ENCODE results near the gene KCNK15. TPM values are rescaled to one million over a fixed set of nuclear protein-coding genes. Genes with fewer than 3 reads are reported as not detected.

KCNK15 gene
- total RNA-seq, 2 donors from 2014 or later = 0.21 to 0.27 TPM

DNA sequence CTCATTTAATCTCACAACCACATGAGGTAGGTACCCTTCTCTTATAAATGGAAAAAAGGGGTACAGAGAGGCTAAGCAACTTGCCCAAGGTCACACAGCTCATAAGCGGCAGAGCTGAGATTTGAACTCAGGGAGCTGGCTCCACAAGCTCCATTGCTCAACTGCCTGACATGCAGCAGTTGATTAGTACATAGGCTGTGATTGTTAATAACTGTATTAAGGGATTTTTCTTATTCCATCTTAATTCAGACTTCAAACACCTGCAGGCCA lies 23.9 kb upstream of the KCNK15 start:
- TF ChIP-seq, protein P1, sequence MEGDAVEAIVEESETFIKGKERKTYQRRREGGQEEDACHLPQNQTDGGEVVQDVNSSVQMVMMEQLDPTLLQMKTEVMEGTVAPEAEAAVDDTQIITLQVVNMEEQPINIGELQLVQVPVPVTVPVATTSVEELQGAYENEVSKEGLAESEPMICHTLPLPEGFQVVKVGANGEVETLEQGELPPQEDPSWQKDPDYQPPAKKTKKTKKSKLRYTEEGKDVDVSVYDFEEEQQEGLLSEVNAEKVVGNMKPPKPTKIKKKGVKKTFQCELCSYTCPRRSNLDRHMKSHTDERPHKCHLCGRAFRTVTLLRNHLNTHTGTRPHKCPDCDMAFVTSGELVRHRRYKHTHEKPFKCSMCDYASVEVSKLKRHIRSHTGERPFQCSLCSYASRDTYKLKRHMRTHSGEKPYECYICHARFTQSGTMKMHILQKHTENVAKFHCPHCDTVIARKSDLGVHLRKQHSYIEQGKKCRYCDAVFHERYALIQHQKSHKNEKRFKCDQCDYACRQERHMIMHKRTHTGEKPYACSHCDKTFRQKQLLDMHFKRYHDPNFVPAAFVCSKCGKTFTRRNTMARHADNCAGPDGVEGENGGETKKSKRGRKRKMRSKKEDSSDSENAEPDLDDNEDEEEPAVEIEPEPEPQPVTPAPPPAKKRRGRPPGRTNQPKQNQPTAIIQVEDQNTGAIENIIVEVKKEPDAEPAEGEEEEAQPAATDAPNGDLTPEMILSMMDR (IDR thresholded peaks at IDR 0.05) = no peak
- Histone ChIP-seq H3K27me3 (no peaks in the 10 kb centered on the region), H3K4me3 (no peak overlapping the region), H3K36me3 (no peaks in the 10 kb centered on the region), H3K27ac (no peak overlapping the region), H3K4me1 (no peaks in the 10 kb centered on the region), H3K9me3 (no peaks in the 10 kb centered on the region), H3K9ac (ENCODE audit: low read depth in 2 of 2, low read length in 2 of 2) (no peak overlapping the region)
- no peak for DNase-seq
- intact Hi-C loops (cut with DNase I) = no loop called here

DNA sequence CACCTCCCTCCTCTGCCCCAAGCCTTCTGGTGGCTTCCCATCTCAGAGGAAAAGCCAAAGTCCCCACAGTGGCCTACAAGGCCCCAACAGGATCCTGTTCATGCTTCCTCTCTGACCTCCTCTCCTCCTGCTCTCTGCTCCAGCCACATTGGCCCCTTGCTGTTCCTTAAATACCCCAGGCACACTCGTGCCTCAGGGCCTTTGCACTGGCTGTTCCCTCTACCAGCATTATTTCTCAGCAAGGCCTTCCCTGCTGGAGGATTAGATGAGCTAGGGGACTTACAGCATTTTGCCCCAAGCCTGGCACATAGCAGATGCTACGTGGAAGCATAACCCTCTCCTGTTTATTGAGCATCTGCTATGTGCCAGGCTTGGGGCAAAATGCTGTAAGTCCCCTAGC lies 22.7 kb upstream of the KCNK15 start:
- no peaks in the 10 kb centered on the region for H3K9me3 ChIP-seq
- no peaks in the 10 kb centered on the region for H3K27me3 ChIP-seq
- H3K9ac ChIP-seq (ENCODE audit: low read depth in 2 of 2, low read length in 2 of 2) = no peak overlapping the region
- no peak for DNase-seq
- H3K36me3 ChIP-seq = no peaks in the 10 kb centered on the region
- intact Hi-C loops (cut with DNase I) = no loop called here
- no peak overlapping the region for H3K27ac ChIP-seq
- TF ChIP-seq, protein P1 (IDR thresholded peaks at IDR 0.05) = no peak
- H3K4me3 ChIP-seq = no peak overlapping the region
- H3K4me1 ChIP-seq = no peaks in the 10 kb centered on the region

DNA sequence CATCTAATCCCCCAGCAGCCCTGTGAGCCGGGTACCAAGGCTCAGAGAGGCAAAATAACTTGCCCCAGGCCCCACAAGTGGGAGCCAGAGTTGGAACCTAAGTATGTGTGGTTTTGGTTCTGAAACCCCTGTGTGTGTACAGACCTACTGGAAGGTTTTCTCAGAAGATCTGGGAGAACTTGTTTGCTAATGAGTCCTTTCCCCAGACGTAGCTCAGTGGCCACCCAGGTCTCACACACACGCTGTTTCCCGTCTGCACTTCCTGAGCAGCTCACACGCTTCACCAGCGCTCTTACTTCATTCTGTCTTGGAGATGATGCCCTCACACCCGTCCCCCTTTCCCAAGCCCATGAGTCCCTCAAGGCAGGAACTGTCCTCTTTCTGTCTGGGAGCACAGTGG lies 22.3 kb upstream of the KCNK15 start:
- H3K9ac ChIP-seq (ENCODE audit: low read depth in 2 of 2, low read length in 2 of 2) = no peak overlapping the region
- no peak overlapping the region for H3K27ac ChIP-seq
- TF ChIP-seq, protein P1 (IDR thresholded peaks at IDR 0.05) = no peak
- no peaks in the 10 kb centered on the region for H3K4me1 ChIP-seq
- no peak for DNase-seq
- no peaks in the 10 kb centered on the region for H3K9me3 ChIP-seq
- H3K27me3 ChIP-seq = no peaks in the 10 kb centered on the region
- no peaks in the 10 kb centered on the region for H3K36me3 ChIP-seq
- intact Hi-C loops (cut with DNase I) = no loop called here
- no peak overlapping the region for H3K4me3 ChIP-seq

DNA sequence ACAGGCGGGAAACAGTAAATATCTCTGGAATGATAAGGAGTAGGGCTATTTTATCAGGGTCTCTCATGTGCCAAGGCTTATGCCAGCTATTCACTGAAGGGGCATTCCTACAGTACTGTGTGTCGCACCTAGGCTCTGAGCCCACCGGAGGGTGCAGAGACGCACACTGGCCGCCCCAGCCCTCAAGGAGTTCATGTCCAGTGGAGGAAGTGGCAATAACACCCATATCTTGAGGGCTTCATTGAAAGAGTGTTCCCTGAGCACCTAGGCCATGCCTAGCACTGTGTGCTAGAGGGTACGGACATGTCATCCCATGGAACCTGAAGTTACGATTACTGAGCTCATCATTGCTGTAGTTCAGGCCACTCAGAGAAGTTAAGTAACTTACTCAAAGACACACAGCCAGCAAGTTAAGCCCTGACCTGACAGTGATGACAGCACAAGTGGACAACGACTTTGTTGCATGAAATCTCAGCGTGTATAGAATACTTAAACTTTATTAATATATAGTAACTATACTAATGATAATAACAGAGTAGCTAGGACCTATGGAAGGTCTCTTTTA lies 21.8 kb upstream of the KCNK15 start:
- H3K36me3 ChIP-seq = no peaks in the 10 kb centered on the region
- intact Hi-C loops (cut with DNase I) = no loop called here
- H3K27me3 ChIP-seq = no peaks in the 10 kb centered on the region
- no peak overlapping the region for H3K4me3 ChIP-seq
- no peaks in the 10 kb centered on the region for H3K9me3 ChIP-seq
- H3K9ac ChIP-seq (ENCODE audit: low read depth in 2 of 2, low read length in 2 of 2) = no peak overlapping the region
- DNase-seq = no peak
- TF ChIP-seq, protein P1 (IDR thresholded peaks at IDR 0.05) = no peak
- no peak overlapping the region for H3K27ac ChIP-seq
- H3K4me1 ChIP-seq = no peaks in the 10 kb centered on the region

DNA sequence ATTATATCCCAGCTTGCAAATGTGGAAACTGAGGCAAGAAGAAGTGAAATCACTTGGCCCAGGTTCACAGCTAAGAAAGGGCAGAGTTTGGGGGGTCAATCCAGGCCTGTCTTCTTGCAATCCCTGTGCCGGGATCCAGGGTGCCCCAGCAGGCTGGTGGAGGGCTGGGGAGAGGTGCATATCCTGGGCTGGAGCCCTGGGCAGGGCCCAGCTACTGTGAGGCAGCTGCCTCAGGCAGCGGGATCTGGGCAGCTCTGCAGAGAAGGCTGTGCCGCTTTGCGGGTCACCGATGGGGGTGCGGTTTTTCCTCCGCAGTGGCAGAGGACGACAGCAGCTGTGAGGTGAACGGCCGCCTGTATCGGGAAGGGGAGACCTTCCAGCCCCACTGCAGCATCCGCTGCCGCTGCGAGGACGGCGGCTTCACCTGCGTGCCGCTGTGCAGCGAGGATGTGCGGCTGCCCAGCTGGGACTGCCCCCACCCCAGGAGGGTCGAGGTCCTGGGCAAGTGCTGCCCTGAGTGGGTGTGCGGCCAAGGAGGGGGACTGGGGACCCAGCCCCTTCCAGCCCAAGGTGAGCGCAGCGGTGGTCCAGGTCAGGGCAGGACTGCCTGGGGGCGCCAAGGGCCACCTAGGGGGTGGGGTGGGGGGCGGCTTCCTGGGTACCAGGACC lies 21.1 kb upstream of the KCNK15 start:
- Histone ChIP-seq H3K27ac (no peak overlapping the region), H3K4me1 (no peaks in the 10 kb centered on the region), H3K36me3 (no peaks in the 10 kb centered on the region), H3K9me3 (no peaks in the 10 kb centered on the region), H3K27me3 (no peaks in the 10 kb centered on the region), H3K4me3 (no peak overlapping the region), H3K9ac (ENCODE audit: low read depth in 2 of 2, low read length in 2 of 2) (no peak overlapping the region)
- DNase-seq = no peak
- TF ChIP-seq, protein P1 (IDR thresholded peaks at IDR 0.05) = no peak
- intact Hi-C loops (cut with DNase I) = no loop called here
